ENCODE measurements around the gene MOB3B.

MOB3B gene

GRCh38 chr9:27333241-27334052 lies 196.2 kb downstream of the MOB3B start:
- H3K9me3 Mint-ChIP-seq, result no peaks in the 10 kb centered on the region
- H3K36me3 Mint-ChIP-seq (ENCODE audit: low read depth), result no peaks in the 10 kb centered on the region
- H3K27ac Mint-ChIP-seq, result no peak overlapping the region
- DNase-seq, result peak; percentile 30
- H3K27me3 Mint-ChIP-seq, result no peaks in the 10 kb centered on the region
- H3K4me3 Mint-ChIP-seq, result no peak overlapping the region
- peak; percentile 40 for ATAC-seq
- no peaks in the 10 kb centered on the region for H3K4me1 Mint-ChIP-seq

- no peak for ATAC-seq
- no peak for DNase-seq
Observed at GRCh38 chr9:27331393-27331792, 198.2 kb downstream of the MOB3B start.

GRCh38 chr9:27329291-27329690 lies 200.3 kb downstream of the MOB3B start:
- H3K36me3 Mint-ChIP-seq (ENCODE audit: low read depth), result no peaks in the 10 kb centered on the region
- ATAC-seq (no peak), DNase-seq (no peak)
- H3K4me3 Mint-ChIP-seq, result no peak overlapping the region
- no peaks in the 10 kb centered on the region for H3K4me1 Mint-ChIP-seq
- no peaks in the 10 kb centered on the region for H3K9me3 Mint-ChIP-seq
- no peak overlapping the region for H3K27ac Mint-ChIP-seq
- H3K27me3 Mint-ChIP-seq, result peaks cover 2% of the 10 kb centered on the region

More at GRCh38 chr9:27331393-27331792, 198.2 kb downstream of the MOB3B start:
- H3K4me3 Mint-ChIP-seq, result no peak overlapping the region
- H3K4me1 Mint-ChIP-seq, result no peaks in the 10 kb centered on the region
- peaks cover 2% of the 10 kb centered on the region for H3K27me3 Mint-ChIP-seq
- H3K36me3 Mint-ChIP-seq (ENCODE audit: low read depth), result no peaks in the 10 kb centered on the region
- no peaks in the 10 kb centered on the region for H3K9me3 Mint-ChIP-seq
- H3K27ac Mint-ChIP-seq, result no peak overlapping the region

GRCh38 chr9:27328483-27328882 lies 201.1 kb downstream of the MOB3B start:
- DNase-seq (no peak), ATAC-seq (no peak)
- Mint-ChIP-seq H3K27ac (no peak overlapping the region), H3K36me3 (ENCODE audit: low read depth) (no peaks in the 10 kb centered on the region), H3K4me1 (no peaks in the 10 kb centered on the region), H3K9me3 (no peaks in the 10 kb centered on the region), H3K4me3 (no peak overlapping the region), H3K27me3 (peaks cover 2% of the 10 kb centered on the region)

- no peak overlapping the region for H3K27ac Mint-ChIP-seq
- ATAC-seq (no peak), DNase-seq (no peak)
- H3K9me3 Mint-ChIP-seq, result no peaks in the 10 kb centered on the region
- no peaks in the 10 kb centered on the region for H3K36me3 Mint-ChIP-seq (ENCODE audit: low read depth)
- H3K4me3 Mint-ChIP-seq, result no peak overlapping the region
- H3K27me3 Mint-ChIP-seq, result peaks cover 4% of the 10 kb centered on the region
- H3K4me1 Mint-ChIP-seq, result no peaks in the 10 kb centered on the region
Observed at GRCh38 chr9:27311184-27311583, 218.4 kb downstream of the MOB3B start.

- peaks cover 4% of the 10 kb centered on the region for H3K27me3 Mint-ChIP-seq
- no peaks in the 10 kb centered on the region for H3K36me3 Mint-ChIP-seq (ENCODE audit: low read depth)
- ATAC-seq (no peak), DNase-seq (no peak)
- H3K27ac Mint-ChIP-seq, result no peak overlapping the region
- H3K4me1 Mint-ChIP-seq, result no peaks in the 10 kb centered on the region
- H3K9me3 Mint-ChIP-seq, result no peaks in the 10 kb centered on the region
- H3K4me3 Mint-ChIP-seq, result no peak overlapping the region
Observed at GRCh38 chr9:27310582-27310981, 219.0 kb downstream of the MOB3B start.

GRCh38 chr9:27308691-27309390 lies 220.8 kb downstream of the MOB3B start:
- H3K4me1 Mint-ChIP-seq, result no peaks in the 10 kb centered on the region
- no peak for ATAC-seq
- H3K4me3 Mint-ChIP-seq, result no peak overlapping the region
- H3K27me3 Mint-ChIP-seq, result peaks cover under 1% of the 10 kb centered on the region
- H3K36me3 Mint-ChIP-seq (ENCODE audit: low read depth), result no peaks in the 10 kb centered on the region
- no peak overlapping the region for H3K27ac Mint-ChIP-seq
- DNase-seq, result no peak
- no peaks in the 10 kb centered on the region for H3K9me3 Mint-ChIP-seq

- no peak overlapping the region for H3K27ac Mint-ChIP-seq
- no peaks in the 10 kb centered on the region for H3K36me3 Mint-ChIP-seq (ENCODE audit: low read depth)
- H3K27me3 Mint-ChIP-seq, result no peaks in the 10 kb centered on the region
- ATAC-seq, result no peak
- no peaks in the 10 kb centered on the region for H3K4me1 Mint-ChIP-seq
- no peak for DNase-seq
- H3K9me3 Mint-ChIP-seq, result no peaks in the 10 kb centered on the region
- H3K4me3 Mint-ChIP-seq, result no peak overlapping the region
Observed at GRCh38 chr9:27304521-27304920, 225.1 kb downstream of the MOB3B start.

- Mint-ChIP-seq H3K9me3 (no peaks in the 10 kb centered on the region), H3K27me3 (peaks cover 1% of the 10 kb centered on the region), H3K27ac (no peak overlapping the region), H3K36me3 (ENCODE audit: low read depth) (no peaks in the 10 kb centered on the region), H3K4me1 (no peaks in the 10 kb centered on the region), H3K4me3 (no peak overlapping the region)
- DNase-seq, result no peak
- no peak for ATAC-seq
Observed at GRCh38 chr9:27303219-27303618, 226.4 kb downstream of the MOB3B start.

GRCh38 chr9:27297050-27297449 lies 232.6 kb downstream of the MOB3B start, which contains the start of gene EQTN:
Gene EQTN, minus strand, starts transcription at chr9:27297150. Its CDS starts 95 bp downstream, at chr9:27297055.
- no peak for DNase-seq
- no peak within 1 kb of the TSS for H3K27ac Mint-ChIP-seq
- H3K9me3 Mint-ChIP-seq, result no peaks in the 10 kb centered on the region
- no peaks in the 10 kb centered on the region for H3K4me1 Mint-ChIP-seq
- no peak for ATAC-seq
- no peak within 1 kb of the TSS for H3K4me3 Mint-ChIP-seq
- no peaks in the 10 kb centered on the region for H3K36me3 Mint-ChIP-seq (ENCODE audit: low read depth)
- H3K27me3 Mint-ChIP-seq, result peaks cover 3% of the 10 kb centered on the region

GRCh38 chr9:27293996-27294395 lies 235.6 kb downstream of the MOB3B start:
- DNase-seq (no peak), ATAC-seq (no peak)
- H3K4me1 Mint-ChIP-seq, result no peaks in the 10 kb centered on the region
- H3K4me3 Mint-ChIP-seq, result no peak overlapping the region
- H3K9me3 Mint-ChIP-seq, result no peaks in the 10 kb centered on the region
- no peaks in the 10 kb centered on the region for H3K36me3 Mint-ChIP-seq (ENCODE audit: low read depth)
- peaks cover 4% of the 10 kb centered on the region for H3K27me3 Mint-ChIP-seq
- no peak overlapping the region for H3K27ac Mint-ChIP-seq

- Mint-ChIP-seq H3K27ac (no peak overlapping the region), H3K27me3 (peaks cover 5% of the 10 kb centered on the region), H3K4me1 (no peaks in the 10 kb centered on the region), H3K4me3 (no peak overlapping the region), H3K36me3 (ENCODE audit: low read depth) (no peaks in the 10 kb centered on the region), H3K9me3 (no peaks in the 10 kb centered on the region)
- no peak for DNase-seq
- no peak for ATAC-seq
Observed at GRCh38 chr9:27292659-27293405, 236.8 kb downstream of the MOB3B start.

GRCh38 chr9:27291292-27291691 lies 238.3 kb downstream of the MOB3B start:
- Mint-ChIP-seq H3K27me3 (peaks cover 5% of the 10 kb centered on the region), H3K4me1 (no peaks in the 10 kb centered on the region), H3K4me3 (no peak overlapping the region), H3K36me3 (ENCODE audit: low read depth) (no peaks in the 10 kb centered on the region), H3K9me3 (no peaks in the 10 kb centered on the region), H3K27ac (no peak overlapping the region)
- ATAC-seq (no peak), DNase-seq (no peak)

- Mint-ChIP-seq H3K27me3 (peaks cover 9% of the 10 kb centered on the region), H3K4me1 (no peaks in the 10 kb centered on the region), H3K27ac (no peak overlapping the region), H3K36me3 (ENCODE audit: low read depth) (no peaks in the 10 kb centered on the region), H3K9me3 (no peaks in the 10 kb centered on the region), H3K4me3 (no peak overlapping the region)
- ATAC-seq (no peak), DNase-seq (no peak)
Observed at GRCh38 chr9:27282269-27282668, 247.3 kb downstream of the MOB3B start.

GRCh38 chr9:27280860-27281259 lies 248.8 kb downstream of the MOB3B start:
- H3K4me1 Mint-ChIP-seq, result no peaks in the 10 kb centered on the region
- DNase-seq (no peak), ATAC-seq (no peak)
- H3K27me3 Mint-ChIP-seq, result peaks cover 9% of the 10 kb centered on the region
- H3K36me3 Mint-ChIP-seq (ENCODE audit: low read depth), result no peaks in the 10 kb centered on the region
- no peak overlapping the region for H3K4me3 Mint-ChIP-seq
- no peak overlapping the region for H3K27ac Mint-ChIP-seq
- H3K9me3 Mint-ChIP-seq, result no peaks in the 10 kb centered on the region
